ENCODE data around the gene TPRG1.

The TPRG1 gene

GRCh38 chr3:189363590-189364255 lies 192.0 kb downstream of the TPRG1 start:
- DNase-seq = no peak

DNA sequence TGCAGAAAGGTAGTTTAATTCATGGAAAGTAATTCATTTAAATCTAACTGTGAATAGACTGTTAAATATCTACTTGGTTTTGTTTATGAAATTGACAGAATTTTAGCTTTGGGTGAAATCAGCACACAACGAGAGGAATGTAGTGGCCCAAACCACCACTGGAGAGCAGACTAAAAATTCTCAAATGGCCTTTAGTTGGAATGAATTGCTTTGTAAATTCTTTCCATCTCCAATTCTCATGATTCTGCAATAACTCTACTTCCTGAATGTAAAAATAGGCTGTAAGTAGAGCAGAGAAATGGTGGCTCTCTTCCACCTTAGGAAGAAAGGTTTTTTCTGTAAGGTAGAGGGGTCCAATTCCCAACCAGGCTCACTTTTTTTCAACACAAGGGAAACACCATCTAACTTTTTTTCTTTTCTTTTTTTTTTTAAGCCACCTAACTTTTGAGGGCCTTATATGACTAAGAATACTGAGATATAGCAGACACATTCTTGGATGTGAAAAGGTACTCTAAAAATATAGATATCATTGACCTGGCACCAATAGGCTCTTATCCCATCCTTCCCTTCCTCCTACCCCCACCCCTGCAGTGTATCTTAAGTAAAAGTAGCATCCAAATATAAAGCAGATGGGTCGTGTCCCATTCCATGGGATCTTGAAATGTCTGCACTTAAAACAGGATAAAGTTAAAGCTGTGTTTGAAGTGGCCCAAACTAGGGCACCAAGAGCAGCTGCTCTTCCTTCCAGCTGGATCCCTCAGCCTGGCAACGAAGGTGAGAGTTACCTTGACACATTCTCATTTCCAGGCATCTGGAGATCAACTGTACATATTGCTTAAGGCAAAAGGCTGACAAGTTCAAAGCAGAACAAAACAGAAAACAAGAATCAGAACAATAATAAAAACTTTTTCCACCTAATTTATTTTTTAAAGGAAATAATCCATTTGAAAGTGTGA lies 194.1 kb downstream of the TPRG1 start:
- no peak for DNase-seq

GRCh38 chr3:189368384-189368783 lies 196.6 kb downstream of the TPRG1 start:
- no peak for DNase-seq

GRCh38 chr3:189369636-189370035 lies 197.9 kb downstream of the TPRG1 start:
- no peak for DNase-seq

DNA sequence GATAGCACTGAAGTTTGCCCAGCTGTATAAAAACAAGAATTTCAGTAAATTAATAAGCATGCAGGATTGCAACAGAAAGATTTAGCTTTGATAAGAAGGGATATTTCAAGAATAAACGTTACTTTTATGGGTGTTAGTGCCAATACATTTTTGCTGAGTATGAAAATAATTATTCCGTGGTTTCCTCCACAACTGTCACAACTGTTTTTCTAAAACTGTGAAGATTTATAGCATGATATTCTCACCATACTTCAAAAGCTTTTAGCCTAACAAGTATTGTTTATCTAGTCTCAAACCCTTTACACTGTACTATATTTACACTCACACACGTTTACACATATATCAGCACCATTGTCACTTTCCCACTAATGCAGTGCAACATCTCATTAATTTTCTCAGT lies 200.5 kb downstream of the TPRG1 start:
- no peak for DNase-seq
